SK-N-SH treated with all-trans-retinoic acid at 6 μM for 48 hours (cell line): ENCODE results near the gene CALY.

Source experiments
- ATAC-seq: fragments of 200-7000 bp; cut with Tn5 transposase; 3 replicates; pipeline ENCODE4 v1.9.1; 2020; ENCODE audit warnings: mild to moderate bottlenecking, moderate library complexity
- ARNTL ChIP-seq: fragments of 450-650 bp; formaldehyde crosslinking; IDR thresholded peaks from 2 replicates; pipeline ENCODE4 v1.5.0; 2020; ENCODE audit warnings: low read depth, mild to moderate bottlenecking, moderate library complexity, borderline replicate concordance
- BACH2 ChIP-seq: fragments of 250-450 bp; sonication (Bioruptor Pico); IDR thresholded peaks from 2 replicates; pipeline ENCODE4 v1.9.0; 2021; ENCODE audit warnings: mild to moderate bottlenecking, borderline replicate concordance
- CSRNP3 ChIP-seq: fragments of 250-450 bp; sonication (Bioruptor Pico); IDR thresholded peaks from 2 replicates; pipeline ENCODE4 v1.5.1; 2021; ENCODE audit warnings: mild to moderate bottlenecking, moderate library complexity
- GLIS3 ChIP-seq: fragments of 250-450 bp; sonication (Bioruptor Pico); IDR thresholded peaks from 2 replicates; pipeline ENCODE4 v1.5.0; 2020; ENCODE audit warnings: mild to moderate bottlenecking, moderate library complexity
- ISL1 ChIP-seq: fragments of 250-450 bp; sonication (Bioruptor Pico); IDR thresholded peaks from 2 replicates; pipeline ENCODE4 v2.1.2; 2022; ENCODE audit warnings: mild to moderate bottlenecking, moderate library complexity
- POU6F1 ChIP-seq: fragments of 250-450 bp; sonication (Bioruptor Pico); IDR thresholded peaks from 2 replicates; pipeline ENCODE4 v1.8.0; 2021; ENCODE audit warnings: low read depth, mild to moderate bottlenecking, moderate library complexity, borderline replicate concordance
- TOX ChIP-seq: fragments of 250-450 bp; sonication (Bioruptor Pico); IDR thresholded peaks from 2 replicates; pipeline ENCODE4 v1.8.0; 2021; ENCODE audit warnings: mild to moderate bottlenecking, moderate library complexity, borderline replicate concordance
- TSHZ2 ChIP-seq: fragments of 250-450 bp; sonication (Bioruptor Pico); IDR thresholded peaks from 2 replicates; pipeline ENCODE4 v1.5.0; 2020; ENCODE audit warnings: mild to moderate bottlenecking, moderate library complexity
- ZC3H10 ChIP-seq: fragments of 250-450 bp; sonication (Bioruptor Pico); IDR thresholded peaks from 2 replicates; pipeline ENCODE4 v1.5.1; 2021; ENCODE audit warnings: mild to moderate bottlenecking, moderate library complexity
- ZFP30 ChIP-seq: fragments of 450-650 bp; formaldehyde crosslinking; IDR thresholded peaks from 2 replicates; pipeline ENCODE4 v1.5.0; 2022; ENCODE audit warnings: mild to moderate bottlenecking, moderate library complexity
- ZNF565 ChIP-seq: fragments of 450-650 bp; formaldehyde crosslinking; conservative IDR thresholded peaks from 2 replicates; pipeline ENCODE4 v1.5.0; 2020; ENCODE audit warnings: low read depth, mild to moderate bottlenecking, moderate library complexity
- ZNF8 ChIP-seq: fragments of 450-650 bp; formaldehyde crosslinking; IDR thresholded peaks from 2 replicates; pipeline ENCODE4 v1.5.0; 2020; ENCODE audit warnings: mild to moderate bottlenecking, moderate library complexity

The CALY gene

GRCh38 chr10:133275684-133276092 lies 61.0 kb downstream of the CALY start:
- no peak for TF ChIP-seq TSHZ2
- no peak for TF ChIP-seq ZC3H10 (CRISPR knock-in tag)
- TF ChIP-seq ZNF565 (CRISPR knock-in tag) = no peak
- TF ChIP-seq ZFP30 (CRISPR knock-in tag) = no peak
- no peak for TF ChIP-seq GLIS3
- no peak for TF ChIP-seq BACH2 (CRISPR knock-in tag)
- TF ChIP-seq TOX (CRISPR knock-in tag) = no peak
- TF ChIP-seq CSRNP3 = no peak
- TF ChIP-seq ISL1 (CRISPR knock-in tag) = no peak
- TF ChIP-seq, all 23 proteins: peak for 0
- peak; percentile 5; the same call in 1 of the 3 replicates for ATAC-seq

GRCh38 chr10:133274751-133275683 lies 61.7 kb downstream of the CALY start:
- ATAC-seq = peak; percentile 15; the same call in 2 of the 3 replicates
- TF ChIP-seq ARNTL (CRISPR knock-in tag) (no peak), GLIS3 (no peak), ZNF8 (CRISPR knock-in tag) (no peak), POU6F1 (CRISPR knock-in tag) (no peak), TSHZ2 (no peak), ISL1 (CRISPR knock-in tag) (no peak), ZFP30 (CRISPR knock-in tag) (no peak), CSRNP3 (no peak)
